HG03025 (cell line): ENCODE results near the gene GPR52.

ENCODE experiments used
- ATAC-seq: cut with Tn5 transposase; IDR thresholded peaks from one replicate; pipeline ENCODE4 v1.9.1; 2021; ENCODE audit warnings: mild to moderate bottlenecking, moderate library complexity; ENCODE audit not compliant: unreplicated experiment, low FRiP score

The GPR52 gene

DNA sequence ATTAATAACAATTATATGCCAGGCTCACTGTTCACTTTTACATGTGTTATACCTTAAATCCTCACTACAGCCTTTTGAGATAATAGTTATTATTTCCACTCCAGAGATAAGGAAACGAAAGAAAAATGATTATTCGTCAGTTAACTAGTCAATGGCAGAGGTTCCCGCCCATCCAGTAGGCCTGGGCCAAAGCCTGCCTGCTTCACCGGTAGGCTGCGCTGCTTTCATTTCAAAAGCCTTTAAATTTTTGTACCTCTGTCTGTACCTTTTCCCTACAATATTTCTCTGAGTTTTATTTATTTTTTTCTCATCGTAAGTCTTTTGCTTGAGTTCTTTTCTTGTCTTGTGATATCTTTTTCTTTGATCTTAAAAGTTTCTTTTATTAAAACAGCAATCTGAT is 3.6 kb downstream of the GPR52 start:
- ATAC-seq: no peak

DNA sequence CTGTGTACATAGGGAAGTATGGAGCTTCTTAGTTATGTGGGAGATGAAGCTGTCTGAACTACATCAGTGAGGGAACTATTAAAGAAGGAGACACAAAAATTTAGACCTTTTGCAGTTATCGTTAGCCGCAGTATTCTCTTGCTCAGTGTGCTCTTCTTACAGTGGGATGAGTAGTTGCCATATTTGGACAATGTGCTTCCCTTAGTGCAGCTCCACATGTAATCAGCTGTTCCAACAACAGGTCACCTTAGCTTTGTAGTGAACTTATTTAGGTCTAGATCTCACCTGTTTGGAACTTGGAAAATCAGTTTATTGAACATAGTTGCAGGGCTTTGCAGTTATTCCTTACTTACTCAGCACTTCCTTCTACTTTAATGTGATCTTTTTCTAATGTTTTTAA is 18.1 kb downstream of the GPR52 start:
- ATAC-seq: no peak

DNA sequence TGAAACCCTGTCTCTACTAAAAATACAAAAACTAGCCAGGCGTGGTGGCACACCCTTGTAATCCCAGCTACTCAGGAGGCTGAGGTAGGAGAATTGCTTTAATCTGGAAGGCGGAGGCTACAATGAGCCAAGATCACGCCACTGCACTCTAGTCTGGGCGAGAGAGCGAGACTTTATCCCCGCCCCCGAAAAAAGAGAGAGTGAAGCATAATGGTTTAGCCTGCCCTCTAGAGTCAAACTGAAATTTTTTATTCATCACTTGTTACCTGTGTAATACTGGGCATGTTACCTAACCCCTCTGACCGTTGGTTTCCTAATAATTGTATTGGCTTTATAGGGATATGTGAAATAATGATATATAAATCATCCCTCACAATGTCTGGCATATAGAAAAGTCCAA is 18.8 kb downstream of the GPR52 start:
- ATAC-seq: no peak

DNA sequence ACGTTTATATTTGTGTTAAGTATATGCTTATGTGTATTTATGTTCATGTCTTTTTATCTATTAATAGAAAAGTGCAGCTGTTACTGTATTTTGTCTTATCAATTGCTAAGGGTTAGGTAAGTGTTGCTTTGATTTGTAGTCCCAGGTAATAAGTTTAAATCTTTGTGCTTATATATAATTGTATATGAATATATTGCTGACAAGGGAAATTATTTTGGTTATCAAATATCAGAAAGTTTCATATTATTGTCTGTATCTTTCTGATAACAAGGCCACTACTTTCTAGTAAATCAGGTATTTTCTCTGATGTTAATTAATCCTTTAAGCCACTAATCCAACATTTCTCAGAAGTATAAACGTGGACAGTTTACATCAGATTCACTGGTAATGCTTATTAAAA is 21.3 kb downstream of the GPR52 start:
- no peak for ATAC-seq

DNA sequence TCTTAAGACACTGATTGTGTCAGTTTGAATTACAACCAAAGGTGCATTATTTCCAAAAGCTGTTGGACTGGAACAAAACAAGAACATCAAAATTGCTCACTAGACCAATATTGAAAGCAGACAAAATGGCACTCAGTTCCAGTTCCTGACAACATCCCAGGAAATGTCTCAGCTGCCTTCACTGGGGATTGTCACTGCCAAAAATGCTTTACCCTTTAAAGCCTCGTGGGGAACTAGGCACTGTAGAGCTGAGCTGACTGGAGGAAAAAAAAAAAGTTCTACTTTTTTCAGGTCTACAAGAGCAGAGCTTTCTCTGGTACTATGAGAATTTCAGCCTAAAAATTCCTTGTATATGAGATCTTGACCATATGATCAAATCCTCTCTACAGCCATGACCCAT is 21.9 kb downstream of the GPR52 start:
- ATAC-seq: no peak

DNA sequence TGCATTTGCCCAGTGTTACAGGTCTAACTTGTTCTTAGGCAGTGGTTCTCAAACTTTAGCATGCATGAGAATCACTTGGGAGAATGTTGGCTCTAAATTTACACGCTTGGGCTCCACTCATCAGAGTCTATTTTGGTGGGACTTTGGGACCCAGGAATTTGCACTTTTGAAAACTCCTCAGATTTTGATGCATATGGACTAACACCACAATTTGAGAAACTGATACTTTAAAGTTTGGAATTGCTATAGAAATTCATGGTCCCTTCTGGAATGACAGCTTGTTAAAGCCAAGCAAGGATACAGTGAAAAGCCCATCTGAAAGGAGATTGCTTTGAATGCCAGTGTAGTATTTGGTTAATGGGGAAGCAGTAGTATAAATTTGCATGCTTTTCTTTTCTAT is 31.5 kb downstream of the GPR52 start:
- no peak for ATAC-seq

DNA sequence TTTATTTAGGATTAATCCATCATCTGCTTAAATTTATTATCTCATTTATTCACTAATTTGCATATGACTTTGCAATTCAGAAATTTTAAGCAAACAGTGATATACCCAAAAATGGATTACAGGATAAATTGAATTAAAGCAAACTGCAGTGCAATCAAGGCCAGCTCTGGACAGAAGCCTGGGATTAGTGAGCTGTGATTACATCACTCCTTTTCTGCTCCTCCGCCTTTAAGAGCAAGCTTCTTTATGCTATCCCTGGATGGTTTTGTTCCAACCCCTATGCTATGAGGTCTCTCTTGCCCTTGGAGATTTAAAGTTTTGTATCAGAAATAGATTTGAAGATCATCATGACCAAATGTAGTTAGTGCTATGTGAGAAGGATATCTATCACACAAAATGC is 32.6 kb downstream of the GPR52 start:
- no peak for ATAC-seq

GRCh38 chr1:174491606-174492005 is 43.8 kb downstream of the GPR52 start:
- no peak for ATAC-seq

GRCh38 chr1:174497478-174497877 is 49.7 kb downstream of the GPR52 start:
- ATAC-seq: no peak
